ENCODE results near the gene DCAF17.

The DCAF17 gene

DNA sequence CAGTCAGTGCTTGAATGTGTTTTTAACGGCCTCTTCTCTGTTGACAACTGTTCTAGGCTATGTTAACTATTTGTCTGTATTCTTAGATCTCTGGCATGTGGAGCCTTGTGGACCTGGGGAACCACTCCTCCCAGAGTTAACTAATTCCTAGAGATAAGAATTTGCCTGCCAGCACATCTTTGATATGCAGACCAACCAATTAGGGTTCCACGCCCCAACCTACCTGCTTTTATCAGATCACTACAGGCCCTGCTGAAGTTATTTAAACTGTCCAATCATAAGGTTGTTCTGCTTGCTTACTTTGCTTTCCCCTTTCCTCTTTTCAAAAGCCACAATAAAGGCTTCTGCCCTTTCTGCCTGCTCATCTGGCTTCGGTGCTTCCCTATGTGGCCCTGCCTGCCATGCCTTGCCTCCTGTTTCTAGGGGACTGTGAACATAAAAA lies 79.7 kb downstream of the DCAF17 start:
- Histone ChIP-seq H3K36me3 (ENCODE audit: insufficient read depth, insufficient read length, low read length) (no peaks in the 10 kb centered on the region), H3K4me3 (ENCODE audit: insufficient read length, low read depth) (no peak overlapping the region), H3K27me3 (ENCODE audit: insufficient read depth, insufficient read length) (peaks cover 13% of the 10 kb centered on the region), H3K9ac (ENCODE audit: insufficient read length, low read depth) (no peak overlapping the region), H3K4me1 (ENCODE audit: insufficient read depth, insufficient read length) (peaks cover 10% of the 10 kb centered on the region), H3K9me3 (ENCODE audit: insufficient read depth, low read length) (peaks cover 5% of the 10 kb centered on the region; the same call in 1 of the 2 replicates)
- no peak for DNase-seq (ENCODE audit: low read depth, low spot score)
- no peak for TF ChIP-seq SUZ12 (IDR thresholded peaks at IDR 0.05; ENCODE audit: extremely low read depth, insufficient read depth, insufficient read length)
- no peak for TF ChIP-seq YY1 (IDR thresholded peaks at IDR 0.05; ENCODE audit: insufficient read depth, insufficient read length)
- no peak for TF ChIP-seq ZNF274 (IDR thresholded peaks at IDR 0.05; ENCODE audit: low read depth, low read length)

DNA sequence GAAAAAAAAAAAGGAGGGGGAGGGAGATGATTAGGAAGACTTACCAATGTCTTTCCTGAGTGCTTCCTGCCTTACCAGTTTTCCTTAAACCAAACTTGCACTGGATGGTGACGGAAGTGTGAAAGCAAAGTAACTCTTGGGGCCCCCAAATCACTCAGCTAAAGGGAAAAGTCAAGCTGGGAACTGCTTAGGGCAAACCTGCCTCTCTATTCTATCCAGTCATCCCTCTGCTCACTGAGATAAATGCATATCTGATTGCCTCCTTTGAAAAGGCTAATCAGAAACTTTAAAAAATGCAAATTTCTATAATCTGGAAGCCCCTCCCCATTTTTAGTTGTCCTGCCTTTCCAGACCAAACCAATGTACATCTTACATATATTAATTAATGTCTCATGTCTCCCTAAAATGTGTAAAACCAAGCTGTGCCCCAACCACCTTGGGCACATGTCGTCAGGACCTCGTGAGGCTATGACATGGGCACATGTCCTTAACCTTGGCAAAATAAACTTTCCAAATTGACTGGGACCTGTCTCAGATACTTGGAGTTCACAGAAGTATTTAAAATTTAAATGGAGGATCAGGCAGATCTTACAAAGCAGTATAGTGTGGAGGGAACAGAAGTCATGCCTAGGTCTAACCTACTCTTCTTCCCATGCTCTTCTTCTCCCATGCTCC lies 81.0 kb downstream of the DCAF17 start:
- no peak overlapping the region for H3K9ac ChIP-seq (ENCODE audit: insufficient read length, low read depth)
- no peak overlapping the region for H3K4me3 ChIP-seq (ENCODE audit: insufficient read length, low read depth)
- H3K4me1 ChIP-seq (ENCODE audit: insufficient read depth, insufficient read length), result peaks cover 13% of the 10 kb centered on the region
- H3K27me3 ChIP-seq (ENCODE audit: insufficient read depth, insufficient read length), result peaks cover 26% of the 10 kb centered on the region
- H3K36me3 ChIP-seq (ENCODE audit: insufficient read depth, insufficient read length, low read length), result no peaks in the 10 kb centered on the region
- no peak for DNase-seq (ENCODE audit: low read depth, low spot score)
- no peak for TF ChIP-seq YY1 (IDR thresholded peaks at IDR 0.05; ENCODE audit: insufficient read depth, insufficient read length)
- TF ChIP-seq ZNF274 (IDR thresholded peaks at IDR 0.05; ENCODE audit: low read depth, low read length), result no peak
- no peak for TF ChIP-seq SUZ12 (IDR thresholded peaks at IDR 0.05; ENCODE audit: extremely low read depth, insufficient read depth, insufficient read length)
- H3K9me3 ChIP-seq (ENCODE audit: insufficient read depth, low read length), result peaks cover 5% of the 10 kb centered on the region; the same call in 1 of the 2 replicates

DNA sequence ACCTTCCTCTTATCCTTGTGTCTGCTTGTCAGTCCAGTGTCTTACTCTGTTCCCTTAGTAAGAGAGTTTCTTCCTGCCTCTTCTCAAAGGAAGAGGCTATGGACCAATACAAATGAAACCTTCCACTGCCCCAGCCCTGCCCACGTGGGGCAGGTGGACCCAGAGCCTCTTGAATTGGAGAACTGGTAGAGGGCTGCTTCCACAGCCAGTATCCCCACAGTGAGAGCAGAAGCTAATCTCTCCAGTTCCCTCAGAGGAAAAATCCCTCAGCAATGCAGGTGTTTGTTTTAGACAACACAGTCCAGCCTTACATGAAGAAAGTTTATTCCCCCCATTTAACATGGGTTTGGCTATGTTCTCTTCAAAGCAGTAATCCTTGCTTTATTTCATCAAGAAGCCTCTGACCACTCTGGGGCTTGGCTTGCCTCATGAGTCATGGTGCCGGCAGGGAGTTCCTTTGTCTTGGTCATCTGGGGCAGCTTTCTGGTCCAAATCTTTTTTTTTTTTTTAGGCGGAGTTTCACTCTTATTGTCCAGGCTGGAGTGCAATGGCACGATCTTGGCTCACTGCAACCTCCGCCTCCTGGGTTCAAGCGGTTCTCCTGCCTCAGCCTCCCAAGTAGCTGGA lies 81.8 kb downstream of the DCAF17 start:
- Histone ChIP-seq H3K9ac (ENCODE audit: insufficient read length, low read depth) (no peak overlapping the region), H3K27me3 (ENCODE audit: insufficient read depth, insufficient read length) (peaks cover 32% of the 10 kb centered on the region), H3K9me3 (ENCODE audit: insufficient read depth, low read length) (peaks cover 5% of the 10 kb centered on the region; the same call in 1 of the 2 replicates), H3K4me1 (ENCODE audit: insufficient read depth, insufficient read length) (peaks cover 13% of the 10 kb centered on the region), H3K36me3 (ENCODE audit: insufficient read depth, insufficient read length, low read length) (no peaks in the 10 kb centered on the region), H3K4me3 (ENCODE audit: insufficient read length, low read depth) (no peak overlapping the region)
- DNase-seq (ENCODE audit: low read depth, low spot score), result no peak
- TF ChIP-seq SUZ12 (IDR thresholded peaks at IDR 0.05; ENCODE audit: extremely low read depth, insufficient read depth, insufficient read length), result no peak
- TF ChIP-seq ZNF274 (IDR thresholded peaks at IDR 0.05; ENCODE audit: low read depth, low read length), result no peak
- TF ChIP-seq YY1 (IDR thresholded peaks at IDR 0.05; ENCODE audit: insufficient read depth, insufficient read length), result no peak

DNA sequence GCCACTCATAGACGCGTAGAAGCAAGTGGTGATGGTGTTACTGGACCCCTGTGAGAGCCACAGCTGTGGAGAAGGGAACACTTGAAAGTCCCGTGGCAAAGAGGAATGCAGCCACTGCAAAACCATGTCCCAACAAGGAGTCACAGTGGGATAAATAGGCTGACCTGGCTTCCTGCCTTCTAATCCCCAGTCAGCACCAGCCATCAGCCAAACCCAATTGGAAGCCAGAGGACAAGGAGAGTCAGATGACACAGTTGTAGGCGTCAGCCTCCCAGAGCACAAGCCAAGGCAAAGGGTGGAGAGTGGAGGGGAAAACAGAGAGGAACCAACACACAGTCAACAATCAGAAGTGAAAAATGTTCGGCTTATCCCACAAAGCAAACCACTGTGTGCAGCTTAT lies 82.8 kb downstream of the DCAF17 start:
- no peaks in the 10 kb centered on the region for H3K36me3 ChIP-seq (ENCODE audit: insufficient read depth, insufficient read length, low read length)
- peaks cover 41% of the 10 kb centered on the region for H3K27me3 ChIP-seq (ENCODE audit: insufficient read depth, insufficient read length)
- no peak overlapping the region for H3K4me3 ChIP-seq (ENCODE audit: insufficient read length, low read depth)
- no peak for TF ChIP-seq SUZ12 (IDR thresholded peaks at IDR 0.05; ENCODE audit: extremely low read depth, insufficient read depth, insufficient read length)
- no peak for TF ChIP-seq ZNF274 (IDR thresholded peaks at IDR 0.05; ENCODE audit: low read depth, low read length)
- no peak for TF ChIP-seq YY1 (IDR thresholded peaks at IDR 0.05; ENCODE audit: insufficient read depth, insufficient read length)
- peaks cover 13% of the 10 kb centered on the region for H3K4me1 ChIP-seq (ENCODE audit: insufficient read depth, insufficient read length)
- H3K9ac ChIP-seq (ENCODE audit: insufficient read length, low read depth), result no peak overlapping the region
- peaks cover 5% of the 10 kb centered on the region; the same call in 1 of the 2 replicates for H3K9me3 ChIP-seq (ENCODE audit: insufficient read depth, low read length)
- no peak for DNase-seq (ENCODE audit: low read depth, low spot score)

DNA sequence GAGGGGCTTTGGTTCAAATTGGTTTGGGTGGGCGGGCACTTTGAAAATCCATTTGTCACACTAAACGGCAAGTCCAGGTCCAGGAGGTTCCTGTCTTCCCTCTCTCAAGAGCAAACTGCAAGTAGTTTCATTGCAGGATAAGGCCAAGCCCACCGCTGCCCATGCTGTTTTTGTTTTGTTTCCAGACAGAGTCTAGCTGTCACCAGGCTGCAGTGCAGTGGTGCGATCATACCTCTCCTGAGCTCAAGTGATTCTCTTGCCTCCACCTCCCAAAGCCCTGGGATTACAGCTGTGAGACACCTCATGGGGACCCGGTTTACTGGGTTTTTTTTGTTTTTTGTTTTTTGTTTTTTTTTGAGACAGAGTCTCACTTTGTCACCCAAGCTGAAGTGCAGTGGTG lies 86.4 kb downstream of the DCAF17 start:
- Histone ChIP-seq H3K4me1 (ENCODE audit: insufficient read depth, insufficient read length) (peaks cover 11% of the 10 kb centered on the region), H3K9ac (ENCODE audit: insufficient read length, low read depth) (no peak overlapping the region), H3K27me3 (ENCODE audit: insufficient read depth, insufficient read length) (peaks cover 44% of the 10 kb centered on the region), H3K4me3 (ENCODE audit: insufficient read length, low read depth) (no peak overlapping the region), H3K36me3 (ENCODE audit: insufficient read depth, insufficient read length, low read length) (no peaks in the 10 kb centered on the region), H3K9me3 (ENCODE audit: insufficient read depth, low read length) (peaks cover 5% of the 10 kb centered on the region; the same call in 1 of the 2 replicates)
- no peak for DNase-seq (ENCODE audit: low read depth, low spot score)
- TF ChIP-seq SUZ12 (IDR thresholded peaks at IDR 0.05; ENCODE audit: extremely low read depth, insufficient read depth, insufficient read length) (no peak), YY1 (IDR thresholded peaks at IDR 0.05; ENCODE audit: insufficient read depth, insufficient read length) (no peak), ZNF274 (IDR thresholded peaks at IDR 0.05; ENCODE audit: low read depth, low read length) (no peak)

DNA sequence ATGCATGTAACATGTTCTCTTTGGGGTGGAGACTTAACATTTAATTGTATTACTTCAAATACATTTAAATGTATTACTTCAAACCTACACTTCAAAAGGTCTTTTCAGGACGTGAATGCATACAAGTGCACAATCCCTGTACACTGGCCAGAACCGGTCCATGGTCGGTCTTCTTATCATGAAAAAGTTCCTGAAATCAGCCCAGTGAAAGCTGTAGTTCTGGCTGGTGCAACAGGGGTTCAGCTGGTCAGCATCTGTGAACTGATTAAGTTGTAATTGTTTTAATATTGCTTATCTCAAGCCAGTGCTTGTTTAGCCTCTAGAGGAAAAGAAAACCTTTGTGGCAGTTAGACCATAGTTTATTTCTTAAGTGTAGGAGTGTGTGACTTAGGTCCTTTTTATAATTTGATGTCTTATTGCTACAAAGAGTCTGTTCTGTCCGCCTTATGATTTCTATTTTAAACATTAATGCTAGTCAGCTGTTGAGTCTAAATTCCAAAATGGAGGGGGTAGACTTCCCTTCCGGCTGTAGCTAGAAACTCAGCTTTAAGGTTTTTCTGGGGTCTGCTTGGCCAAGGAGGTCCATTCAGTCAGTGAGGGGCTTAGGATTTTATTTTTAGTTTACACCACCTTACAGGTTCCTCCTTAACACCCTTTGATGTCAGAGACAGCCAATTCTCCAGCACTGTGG lies 87.5 kb downstream of the DCAF17 start:
- Histone ChIP-seq H3K4me1 (ENCODE audit: insufficient read depth, insufficient read length) (peaks cover 7% of the 10 kb centered on the region), H3K9me3 (ENCODE audit: insufficient read depth, low read length) (peaks cover 5% of the 10 kb centered on the region; the same call in 1 of the 2 replicates), H3K9ac (ENCODE audit: insufficient read length, low read depth) (peak overlapping the region; percentile 88), H3K4me3 (ENCODE audit: insufficient read length, low read depth) (peak overlapping the region; percentile 76), H3K27me3 (ENCODE audit: insufficient read depth, insufficient read length) (peaks cover 42% of the 10 kb centered on the region), H3K36me3 (ENCODE audit: insufficient read depth, insufficient read length, low read length) (no peaks in the 10 kb centered on the region)
- DNase-seq (ENCODE audit: low read depth, low spot score), result no peak
- TF ChIP-seq SUZ12 (IDR thresholded peaks at IDR 0.05; ENCODE audit: extremely low read depth, insufficient read depth, insufficient read length) (no peak), YY1 (IDR thresholded peaks at IDR 0.05; ENCODE audit: insufficient read depth, insufficient read length) (no peak), ZNF274 (IDR thresholded peaks at IDR 0.05; ENCODE audit: low read depth, low read length) (no peak)

Data from NT2/D1 (cell line).